ENCODE results near the gene GLRX5.

GRCh38 chr14:95529216-95529615, 5.6 kb upstream of the GLRX5 start:
- no peak for TF ChIP-seq ELK1 (IDR thresholded peaks at IDR 0.05; ENCODE audit: low read depth, low read length)
- no peak for TF ChIP-seq CTCF (IDR thresholded peaks at IDR 0.05)
- TF ChIP-seq EP300 (IDR thresholded peaks at IDR 0.05) = no peak
- no peak for TF ChIP-seq MYC (IDR thresholded peaks at IDR 0.05; ENCODE audit: borderline replicate concordance, low read length)
- TF ChIP-seq SMC3 (IDR thresholded peaks at IDR 0.05) = no peak
- no peak for TF ChIP-seq POLR2A (IDR thresholded peaks at IDR 0.05; ENCODE audit: low read length)
- TF ChIP-seq USF2 (IDR thresholded peaks at IDR 0.05) = no peak
- TF ChIP-seq ZC3H11A (IDR thresholded peaks at IDR 0.05) = no peak
- no peak for TF ChIP-seq EHMT2 (IDR thresholded peaks at IDR 0.05; ENCODE audit: low read depth)
- TF ChIP-seq HOXA7 (CRISPR knock-in tag; IDR thresholded peaks at IDR 0.05) = no peak
- TF ChIP-seq REST (IDR thresholded peaks at IDR 0.05) = no peak
- TF ChIP-seq FOSL2 (IDR thresholded peaks at IDR 0.05) = no peak
- TF ChIP-seq FOSL2 (CRISPR knock-in tag; IDR thresholded peaks at IDR 0.05) = no peak
- TF ChIP-seq PBX3 (IDR thresholded peaks at IDR 0.05) = no peak
- no peak for TF ChIP-seq HOXB5 (CRISPR knock-in tag; IDR thresholded peaks at IDR 0.05)
